Gastroesophageal sphincter (tissue), 3 donors: Measurements from ENCODE around the gene EPSTI1.

Experiments used
- CTCF ChIP-seq, 4 experiments: fragments of 200-600 bp in 2 of 4; fragments of 450-650 bp in 2 of 4; sonication (generic) in 1 of 4; IDR thresholded peaks; one replicate each; pipeline ENCODE4 v1.5.1; 2017 to 2019; ENCODE audit warnings: antibody characterized with exemption in 4 of 4, mild to moderate bottlenecking in 2 of 4, moderate library complexity in 2 of 4
- EP300 ChIP-seq: sonication (generic); formaldehyde crosslinking; IDR thresholded peaks from one replicate; pipeline ENCODE4 v1.6.1; 2017; ENCODE audit warnings: antibody characterized with exemption, mild to moderate bottlenecking
- POLR2A ChIP-seq, 2 donors: fragments of 450-650 bp; IDR thresholded peaks; one replicate each; pipeline ENCODE4 v1.6.1; 2017; ENCODE audit warnings: antibody characterized with exemption in 2 of 2, mild to moderate bottlenecking in 2 of 2, moderate library complexity in 1 of 2
- POLR2AphosphoS5 ChIP-seq: sonication (generic); formaldehyde crosslinking; IDR thresholded peaks from one replicate; pipeline ENCODE4 v1.6.1; 2017; ENCODE audit warnings: antibody characterized with exemption

GRCh38 chr13:42957881-42958280 is 34.2 kb downstream of the EPSTI1 start:
- no peak for TF ChIP-seq CTCF (IDR thresholded peaks at IDR 0.05)
- no peak for TF ChIP-seq POLR2A (IDR thresholded peaks at IDR 0.05)
- TF ChIP-seq EP300: no peak
- no peak for TF ChIP-seq POLR2AphosphoS5
